HepG2 (cell line): ENCODE measurements around the gene MC1R. TPM values are rescaled to one million over a fixed set of nuclear protein-coding genes. Genes with fewer than 3 reads are reported as not detected.
A peak's percentile ranks its signal among the peaks of the same experiment; 100 is the strongest.

ENCODE experiments used
- ARHGAP35 ChIP-seq: sonication (generic); formaldehyde crosslinking; IDR thresholded peaks from 2 replicates; pipeline ENCODE4 v1.9.0; 2022; ENCODE audit warnings: mild to moderate bottlenecking, inconsistent platforms, moderate library complexity, missing genetic modification reagents, borderline replicate concordance
- ARNT2 ChIP-seq: sonication (generic); formaldehyde crosslinking; IDR thresholded peaks from 2 replicates; pipeline ENCODE4 v1.8.0; 2022; ENCODE audit warnings: mild to moderate bottlenecking, low read depth, missing genetic modification reagents, moderate library complexity
- ESRRA ChIP-seq: sonication (generic); formaldehyde crosslinking; IDR thresholded peaks from 2 replicates; pipeline ENCODE4 v1.5.1; 2020; ENCODE audit warnings: mild to moderate bottlenecking, low read depth, missing genetic modification reagents
- GPN1 ChIP-seq: sonication (generic); formaldehyde crosslinking; IDR thresholded peaks from 2 replicates; pipeline ENCODE4 v1.5.1; 2020; ENCODE audit warnings: missing genetic modification reagents, borderline replicate concordance
- HDAC1 ChIP-seq: sonication (generic); formaldehyde crosslinking; IDR thresholded peaks from 2 replicates; pipeline ENCODE4 v1.5.1; 2020; ENCODE audit warnings: mild to moderate bottlenecking, missing genetic modification reagents
- HDAC2 ChIP-seq: sonication (generic); formaldehyde crosslinking; IDR thresholded peaks from 2 replicates; pipeline ENCODE4 v1.4.0; 2020; ENCODE audit warnings: missing genetic modification reagents
- HIVEP1 ChIP-seq: sonication (generic); formaldehyde crosslinking; IDR thresholded peaks from 2 replicates; pipeline ENCODE4 v1.4.0; 2020; ENCODE audit warnings: mild to moderate bottlenecking, missing genetic modification reagents
- HOXD1 ChIP-seq: sonication (generic); formaldehyde crosslinking; IDR thresholded peaks from 2 replicates; pipeline ENCODE4 v1.5.0; 2020; ENCODE audit warnings: missing genetic modification reagents
- MXD1 ChIP-seq: sonication (generic); formaldehyde crosslinking; IDR thresholded peaks from 2 replicates; pipeline ENCODE4 v1.4.0; 2020; ENCODE audit warnings: mild to moderate bottlenecking, missing genetic modification reagents
- MYC ChIP-seq: sonication (generic); formaldehyde crosslinking; IDR thresholded peaks from 2 replicates; pipeline ENCODE4 v1.9.0; 2021; ENCODE audit warnings: missing genetic modification reagents, borderline replicate concordance
- PHF20 ChIP-seq: sonication (generic); formaldehyde crosslinking; IDR thresholded peaks from 2 replicates; pipeline ENCODE4 v1.5.0; 2020; ENCODE audit warnings: mild to moderate bottlenecking, missing genetic modification reagents
- SNAI1 ChIP-seq: sonication (generic); formaldehyde crosslinking; IDR thresholded peaks from 2 replicates; pipeline ENCODE4 v1.5.0; 2020; ENCODE audit warnings: mild to moderate bottlenecking, missing genetic modification reagents, borderline replicate concordance
- SNAPC5 ChIP-seq: sonication (generic); formaldehyde crosslinking; IDR thresholded peaks from 2 replicates; pipeline ENCODE4 v1.8.1; 2023; ENCODE audit warnings: mild to moderate bottlenecking, missing genetic modification reagents, borderline replicate concordance
- TAF1 ChIP-seq: sonication (generic); formaldehyde crosslinking; IDR thresholded peaks from 2 replicates; pipeline ENCODE4 v1.4.0; 2020; ENCODE audit warnings: missing genetic modification reagents
- TBL1XR1 ChIP-seq: fragments of 150-350 bp; IDR thresholded peaks from 2 replicates; pipeline ENCODE4 v1.6.1; 2014; ENCODE audit warnings: borderline replicate concordance, low read length; ENCODE audit not compliant: partially characterized antibody
- ZC3H4 ChIP-seq: sonication (generic); formaldehyde crosslinking; IDR thresholded peaks from 2 replicates; pipeline ENCODE4 v1.4.0; 2020; ENCODE audit warnings: missing genetic modification reagents, borderline replicate concordance
- ZHX1 ChIP-seq: sonication (generic); formaldehyde crosslinking; IDR thresholded peaks from 2 replicates; pipeline ENCODE4 v1.8.1; 2022; ENCODE audit warnings: low read depth, mild to moderate bottlenecking, missing genetic modification reagents
- ZNF740 ChIP-seq: sonication (generic); formaldehyde crosslinking; IDR thresholded peaks from 2 replicates; pipeline ENCODE4 v1.4.0; 2020; ENCODE audit warnings: missing genetic modification reagents
- ZNF772 ChIP-seq: sonication (generic); formaldehyde crosslinking; IDR thresholded peaks from 2 replicates; pipeline ENCODE4 v1.5.0; 2020; ENCODE audit warnings: mild to moderate bottlenecking, missing genetic modification reagents
- ZNF780A ChIP-seq: sonication (generic); formaldehyde crosslinking; IDR thresholded peaks from 2 replicates; pipeline ENCODE4 v1.8.0; 2022; ENCODE audit warnings: mild to moderate bottlenecking, missing genetic modification reagents, moderate library complexity
- ZXDC ChIP-seq: sonication (generic); formaldehyde crosslinking; IDR thresholded peaks from 2 replicates; pipeline ENCODE4 v1.5.0; 2020; ENCODE audit warnings: mild to moderate bottlenecking, missing genetic modification reagents
- polyA plus RNA-seq, 8 experiments: library from polyadenylated mRNA; depleted of rRNA in 3 of 8; stranded (reverse) in 7 of 8; unstranded in 1 of 8; fragments of >200 nt; fragmentation: Illumina TruSeq in 4 of 8; extraction: Trizol in 4 of 8; gene quantifications; 2 replicates each; pipeline versions ENCODE4 v1.2.1 to v1.2.3, GENCODE V29; 2011 to 2016; ENCODE audit warnings: low read depth in 4 of 8, missing spikeins in 1 of 8, mixed read lengths in 1 of 8; ENCODE audit not compliant: insufficient read depth in 1 of 8
- total RNA-seq, 5 experiments: library from RNA; depleted of rRNA; stranded (reverse); fragments of >200 nt; fragmentation: Illumina TruSeq; extraction: Trizol; gene quantifications; 2 replicates each; pipeline ENCODE4 v1.2.3, GENCODE V29; 2016; ENCODE audit warnings: low read depth in 1 of 5

Gene MC1R
- total and polyA plus RNA-seq, 2 of the 13 experiments (the other 11 are each of a cell fraction or from before 2014, with no cell fraction given) = 9.1 to 14.8 TPM

- peak; percentile 86; the same call in 1 of the 2 replicates for TF ChIP-seq ZXDC (CRISPR knock-in tag)
- TF ChIP-seq ESRRA = 0 out of 2 replicates have a peak, but pooled peaks have one; percentile 64
- TF ChIP-seq SNAI1 (CRISPR knock-in tag) = 0 out of 2 replicates have a peak, but pooled peaks have one; percentile 25
- TF ChIP-seq HDAC1 (CRISPR knock-in tag) = peak; percentile 78
- TF ChIP-seq MYC (CRISPR knock-in tag) = peak; percentile 90
- peak; percentile 90 for TF ChIP-seq ZNF772 (CRISPR knock-in tag)
- TF ChIP-seq HIVEP1 = 0 out of 2 replicates have a peak, but pooled peaks have one; percentile 66
- peak; percentile 23; the same call in 1 of the 2 replicates for TF ChIP-seq ZHX1 (CRISPR knock-in tag)
- TF ChIP-seq ZNF740 (CRISPR knock-in tag) = no peak
- TF ChIP-seq ZNF780A (CRISPR knock-in tag) = 0 out of 2 replicates have a peak, but pooled peaks have one; percentile 21
- peak; percentile 8 for TF ChIP-seq TBL1XR1
- no peak for TF ChIP-seq ZC3H4 (CRISPR knock-in tag)
- TF ChIP-seq SNAPC5 (CRISPR knock-in tag) = no peak
- TF ChIP-seq ARNT2 (CRISPR knock-in tag) = peak; percentile 82
- peak; percentile 66; the same call in 1 of the 2 replicates for TF ChIP-seq TAF1
- TF ChIP-seq GPN1 = 0 out of 2 replicates have a peak, but pooled peaks have one; percentile 31
- peak; percentile 86 for TF ChIP-seq MXD1
- peak; percentile 86 for TF ChIP-seq HDAC2
- peak; percentile 42; the same call in 1 of the 2 replicates for TF ChIP-seq PHF20
- TF ChIP-seq HOXD1 (CRISPR knock-in tag) = peak; percentile 82
- TF ChIP-seq ARHGAP35 (CRISPR knock-in tag) = 0 out of 2 replicates have a peak, but pooled peaks have one; percentile 66
Observed at GRCh38 chr16:89918453-89919347, at the start of gene MC1R (continued).
